IPS-20b (cell line): ENCODE measurements around the gene DOC2B.
"Not testable (repeated sequence)": the region's sequence is repeated elsewhere in the genome, so short reads cannot be mapped to it uniquely, and the experiment has no call there.

Experiments
- H3K27ac ChIP-seq: one replicate; pipeline ENCODE4 v1.5.1; 2013; ENCODE audit warnings: low read length
- H3K27me3 ChIP-seq: 2 replicates; pipeline ENCODE4 v1.6.1; 2013; ENCODE audit warnings: mild to moderate bottlenecking, low read length, inconsistent platforms; ENCODE audit not compliant: insufficient read depth
- H3K36me3 ChIP-seq: 2 replicates; pipeline ENCODE4 v1.6.1; 2013; ENCODE audit warnings: low read depth, mild to moderate bottlenecking, inconsistent platforms, low read length, moderate library complexity; ENCODE audit not compliant: insufficient read depth
- H3K4me1 ChIP-seq: 2 replicates; pipeline ENCODE4 v1.6.1; 2013; ENCODE audit warnings: mild to moderate bottlenecking, control low read depth, inconsistent platforms, low read length, moderate library complexity; ENCODE audit not compliant: insufficient read depth
- H3K4me3 ChIP-seq: 2 replicates; pipeline ENCODE4 v1.5.1; 2013; ENCODE audit warnings: mild to moderate bottlenecking, low read length, inconsistent platforms
- H3K9ac ChIP-seq: 2 replicates; pipeline ENCODE4 v1.6.1; 2013; ENCODE audit warnings: low read depth, mild to moderate bottlenecking, inconsistent platforms, low read length, moderate library complexity
- H3K9me3 ChIP-seq: 2 replicates; pipeline ENCODE4 v1.6.1; 2013; ENCODE audit warnings: mild to moderate bottlenecking, low read depth, low read length, inconsistent platforms; ENCODE audit not compliant: insufficient read depth

Gene DOC2B

DNA sequence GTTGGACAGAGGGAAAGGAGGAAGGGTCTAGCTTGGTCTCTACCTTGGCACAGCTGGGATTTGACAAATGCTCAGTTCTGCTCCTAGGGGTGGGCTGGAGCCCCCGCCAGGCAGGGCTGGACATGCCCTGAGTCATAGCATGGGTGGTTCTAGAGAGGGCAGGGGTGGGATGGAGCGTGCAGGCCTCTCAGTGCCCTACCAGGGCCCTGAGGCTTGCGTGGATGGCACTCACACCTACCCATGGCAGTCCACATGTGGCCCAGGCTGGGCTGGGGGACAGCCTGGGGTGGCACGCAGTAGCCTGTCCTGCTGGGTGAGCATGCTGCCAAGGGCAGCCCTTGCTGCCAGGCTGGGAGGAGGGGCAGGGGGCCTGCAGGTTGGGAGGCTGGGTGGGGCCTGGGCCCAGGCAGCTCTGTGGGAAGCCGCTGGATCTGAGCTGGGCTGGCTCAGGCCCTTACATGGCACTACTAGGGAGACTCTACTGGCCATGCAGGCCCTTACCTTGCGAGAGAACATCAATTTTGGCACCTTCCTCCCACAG, 11.2 kb downstream of the DOC2B start:
- Histone ChIP-seq H3K4me1 (no peaks in the 10 kb centered on the region), H3K36me3 (no peaks in the 10 kb centered on the region), H3K27me3 (no peaks in the 10 kb centered on the region), H3K9me3 (no peaks in the 10 kb centered on the region), H3K4me3 (no peak overlapping the region), H3K9ac (no peak overlapping the region), H3K27ac (no peak overlapping the region)

DNA sequence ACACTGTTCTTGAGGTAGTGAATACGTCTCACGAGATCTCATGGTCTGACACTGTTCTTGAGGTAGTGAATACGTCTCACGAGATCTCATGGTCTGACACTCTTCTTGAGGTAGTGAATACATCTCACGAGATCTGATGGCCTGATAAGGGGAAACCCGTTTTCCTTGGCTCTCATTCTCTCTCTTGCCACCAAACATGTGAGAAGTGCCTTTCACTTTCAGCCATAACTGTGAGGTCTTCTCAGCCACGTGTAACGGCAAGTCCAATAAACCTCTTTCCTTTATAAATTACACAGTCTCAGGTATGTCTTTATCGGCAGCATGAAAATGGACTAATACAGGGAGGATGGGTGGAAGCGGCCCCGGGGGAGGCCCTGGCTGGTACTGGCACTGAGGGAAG, 12.8 kb downstream of the DOC2B start:
- not testable (repeated sequence) for H3K9ac ChIP-seq, H3K4me3 ChIP-seq, H3K27me3 ChIP-seq, H3K9me3 ChIP-seq, H3K4me1 ChIP-seq, H3K27ac ChIP-seq, H3K36me3 ChIP-seq

DNA sequence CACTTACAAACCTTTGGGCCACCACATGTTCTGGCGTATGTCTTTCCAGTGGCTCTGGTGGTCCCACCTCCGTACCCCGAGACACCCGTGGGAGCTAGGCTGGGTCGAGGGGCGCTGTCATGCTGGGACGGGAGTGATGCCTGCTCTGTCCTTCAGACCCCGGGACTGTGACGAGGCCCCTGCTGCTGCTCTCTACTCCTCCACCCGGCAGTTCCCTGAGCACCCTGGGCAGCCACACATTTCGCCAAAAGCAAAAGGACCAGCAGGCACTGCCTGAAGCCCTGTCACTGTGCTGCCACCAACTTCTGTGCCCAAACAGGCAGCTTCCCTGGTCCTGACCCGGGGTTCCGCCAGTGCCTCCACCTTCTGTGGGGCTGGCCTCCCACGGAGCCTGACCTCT, 15.5 kb downstream of the DOC2B start:
- H3K9me3 ChIP-seq, result no peaks in the 10 kb centered on the region
- no peaks in the 10 kb centered on the region for H3K27me3 ChIP-seq
- no peak overlapping the region for H3K27ac ChIP-seq
- H3K4me1 ChIP-seq, result no peaks in the 10 kb centered on the region
- H3K9ac ChIP-seq, result no peak overlapping the region
- H3K36me3 ChIP-seq, result no peaks in the 10 kb centered on the region
- H3K4me3 ChIP-seq, result no peak overlapping the region

- Histone ChIP-seq H3K9me3 (no peaks in the 10 kb centered on the region), H3K9ac (no peak overlapping the region), H3K36me3 (no peaks in the 10 kb centered on the region), H3K4me3 (no peak overlapping the region), H3K27ac (no peak overlapping the region), H3K4me1 (no peaks in the 10 kb centered on the region), H3K27me3 (no peaks in the 10 kb centered on the region)
Observed at GRCh38 chr17:164303-165235, 16.9 kb downstream of the DOC2B start.

DNA sequence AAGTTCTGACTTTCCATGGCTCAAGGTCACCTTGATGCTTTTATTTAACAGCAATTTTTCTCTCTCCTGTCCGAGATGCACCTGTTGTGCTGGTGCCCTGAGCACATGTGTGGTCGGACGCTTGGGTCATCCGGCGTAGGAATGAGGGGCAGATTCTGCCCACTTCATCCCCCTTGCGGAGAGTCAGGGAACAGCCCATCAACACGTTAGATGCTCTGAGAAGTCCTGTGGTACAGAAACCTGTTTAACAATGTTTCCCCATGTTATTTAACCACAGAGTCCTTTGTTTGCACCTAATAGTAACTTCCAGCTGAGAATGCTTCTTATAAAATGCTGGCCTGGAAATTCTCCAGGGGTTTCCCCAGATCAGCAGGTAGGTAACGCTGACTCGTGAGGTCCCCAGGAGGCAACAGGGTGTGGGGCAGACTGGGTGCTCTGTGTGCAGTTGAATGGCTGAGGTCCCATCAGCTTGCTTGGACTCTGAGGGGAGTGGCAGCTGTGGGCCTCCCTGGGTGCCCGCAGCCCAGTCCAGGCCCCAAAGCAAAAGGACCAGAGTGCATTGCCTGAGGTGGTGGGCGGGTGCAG, 17.8 kb downstream of the DOC2B start:
- Histone ChIP-seq H3K9ac (no peak overlapping the region), H3K36me3 (no peaks in the 10 kb centered on the region)

DNA sequence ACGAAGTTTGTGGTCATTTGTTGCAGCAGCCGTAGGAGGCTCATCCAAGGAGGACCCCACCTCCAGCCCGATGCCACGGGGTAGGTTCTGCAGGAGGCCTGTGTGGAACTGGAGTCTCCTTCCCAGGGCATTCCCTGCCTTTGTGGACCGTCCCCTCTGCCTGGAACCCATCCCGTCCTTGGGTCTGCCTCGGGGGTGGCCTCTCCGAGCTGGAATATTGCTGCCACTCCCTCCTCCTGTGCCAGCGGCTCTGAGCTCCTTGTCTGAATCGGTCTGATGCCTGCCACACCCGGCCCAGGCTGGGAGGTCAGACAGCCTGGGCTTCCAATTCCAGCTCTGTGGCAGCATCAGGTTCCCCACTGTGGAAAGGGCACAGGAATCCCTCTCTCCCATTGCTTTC, 18.8 kb downstream of the DOC2B start:
- Histone ChIP-seq H3K4me1 (no peaks in the 10 kb centered on the region), H3K27ac (no peak overlapping the region), H3K9me3 (no peaks in the 10 kb centered on the region), H3K36me3 (no peaks in the 10 kb centered on the region), H3K9ac (no peak overlapping the region), H3K4me3 (no peak overlapping the region), H3K27me3 (no peaks in the 10 kb centered on the region)

More for the DNA sequence above, 17.8 kb downstream of the DOC2B start:
- Histone ChIP-seq H3K4me3 (no peak overlapping the region), H3K27me3 (no peaks in the 10 kb centered on the region), H3K27ac (no peak overlapping the region), H3K9me3 (no peaks in the 10 kb centered on the region), H3K4me1 (no peaks in the 10 kb centered on the region)

- no peaks in the 10 kb centered on the region for H3K27me3 ChIP-seq
- no peaks in the 10 kb centered on the region for H3K36me3 ChIP-seq
- no peak overlapping the region for H3K9ac ChIP-seq
- H3K4me3 ChIP-seq, result no peak overlapping the region
- no peak overlapping the region for H3K27ac ChIP-seq
- no peaks in the 10 kb centered on the region for H3K9me3 ChIP-seq
- no peaks in the 10 kb centered on the region for H3K4me1 ChIP-seq
Observed at GRCh38 chr17:161481-161880, 20.0 kb downstream of the DOC2B start.

DNA sequence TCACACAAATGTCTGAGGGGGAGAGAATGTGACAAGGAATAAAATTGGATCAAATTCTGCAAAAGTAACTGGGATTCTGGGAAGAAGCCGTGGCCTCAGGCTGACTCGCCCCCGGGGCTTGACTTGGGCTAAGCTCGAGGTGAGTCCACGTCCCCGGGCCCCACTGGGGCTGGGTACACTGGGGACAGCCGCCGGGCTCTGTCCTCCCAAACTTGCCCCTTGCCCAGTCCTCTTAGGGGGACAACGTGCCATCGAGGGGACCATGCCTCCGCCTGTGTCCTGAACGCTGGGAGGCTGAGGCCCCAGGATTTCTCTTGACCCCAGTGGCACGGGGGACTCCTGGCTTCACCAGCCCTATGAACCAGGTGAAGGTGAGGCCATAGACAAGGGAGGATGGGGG, 21.1 kb downstream of the DOC2B start:
- H3K36me3 ChIP-seq, result no peaks in the 10 kb centered on the region
- no peaks in the 10 kb centered on the region for H3K27me3 ChIP-seq
- no peak overlapping the region for H3K9ac ChIP-seq
- H3K4me1 ChIP-seq, result no peaks in the 10 kb centered on the region
- no peaks in the 10 kb centered on the region for H3K9me3 ChIP-seq
- no peak overlapping the region for H3K27ac ChIP-seq
- no peak overlapping the region for H3K4me3 ChIP-seq

DNA sequence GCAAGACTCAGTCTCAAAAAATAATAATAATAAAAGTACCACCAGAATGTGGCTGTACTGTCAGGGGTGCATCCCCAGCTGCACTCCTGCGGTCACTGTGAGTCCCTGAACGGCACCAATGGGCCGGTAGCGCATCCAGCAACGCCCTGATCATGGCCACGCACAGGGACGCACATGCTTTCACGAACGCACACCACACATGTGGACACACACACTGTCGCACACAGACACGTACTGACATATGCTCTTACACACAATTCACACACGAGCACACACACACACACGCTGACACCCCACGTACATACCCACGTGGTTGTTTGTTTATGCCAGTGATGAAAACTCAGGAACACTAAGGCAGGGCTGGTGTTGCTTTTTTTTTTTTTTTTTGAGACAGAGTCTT, 21.8 kb downstream of the DOC2B start:
- no peaks in the 10 kb centered on the region for H3K27me3 ChIP-seq
- H3K27ac ChIP-seq, result no peak overlapping the region
- no peaks in the 10 kb centered on the region for H3K9me3 ChIP-seq
- no peaks in the 10 kb centered on the region for H3K36me3 ChIP-seq
- H3K4me1 ChIP-seq, result no peaks in the 10 kb centered on the region
- H3K4me3 ChIP-seq, result no peak overlapping the region
- H3K9ac ChIP-seq, result no peak overlapping the region

DNA sequence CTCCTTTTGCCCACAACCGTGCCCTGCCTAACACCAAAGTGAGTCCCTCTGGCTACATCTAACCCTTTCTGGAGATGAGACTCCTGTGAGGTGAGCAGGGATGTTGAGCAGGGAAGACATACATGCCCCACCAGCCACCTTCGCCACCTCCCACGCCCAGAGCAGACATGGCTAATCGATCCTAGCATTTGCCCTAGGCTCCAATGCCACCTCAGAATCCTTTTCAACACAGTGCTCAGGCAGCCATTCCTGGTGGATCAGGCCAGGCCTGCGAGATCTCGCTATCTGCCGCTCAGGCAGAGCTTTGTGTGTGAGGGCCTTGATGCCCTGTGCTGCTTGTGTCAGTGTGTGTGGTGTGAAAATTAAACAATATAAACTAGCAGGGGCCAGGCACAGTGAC, 23.1 kb downstream of the DOC2B start:
- H3K4me1 ChIP-seq, result no peaks in the 10 kb centered on the region
- H3K27ac ChIP-seq, result no peak overlapping the region
- H3K27me3 ChIP-seq, result no peaks in the 10 kb centered on the region
- H3K4me3 ChIP-seq, result no peak overlapping the region
- H3K9ac ChIP-seq, result no peak overlapping the region
- no peaks in the 10 kb centered on the region for H3K36me3 ChIP-seq
- no peaks in the 10 kb centered on the region for H3K9me3 ChIP-seq

DNA sequence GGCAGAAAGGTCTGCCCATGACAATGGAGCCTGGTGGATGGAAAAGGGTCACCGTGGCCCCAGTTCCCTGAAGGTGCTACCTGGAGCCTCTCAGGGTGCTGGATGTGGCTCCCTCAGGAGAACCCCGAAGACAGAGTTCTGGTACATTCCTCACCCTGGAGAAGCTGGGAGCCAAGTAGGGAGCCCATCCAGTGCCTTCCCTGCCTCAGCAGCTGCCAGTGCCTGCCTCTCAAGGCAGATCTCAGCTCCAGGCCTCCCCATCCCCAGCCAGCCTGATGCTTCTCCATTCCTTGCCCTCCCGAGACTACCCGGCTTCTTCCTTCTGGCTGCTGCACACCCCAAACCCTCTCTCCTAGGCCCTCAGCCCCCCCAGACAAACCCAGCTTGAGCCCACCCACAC, 23.5 kb downstream of the DOC2B start:
- Histone ChIP-seq H3K4me3 (no peak overlapping the region), H3K36me3 (no peaks in the 10 kb centered on the region), H3K9me3 (no peaks in the 10 kb centered on the region), H3K27ac (no peak overlapping the region), H3K4me1 (no peaks in the 10 kb centered on the region), H3K9ac (no peak overlapping the region), H3K27me3 (no peaks in the 10 kb centered on the region)

DNA sequence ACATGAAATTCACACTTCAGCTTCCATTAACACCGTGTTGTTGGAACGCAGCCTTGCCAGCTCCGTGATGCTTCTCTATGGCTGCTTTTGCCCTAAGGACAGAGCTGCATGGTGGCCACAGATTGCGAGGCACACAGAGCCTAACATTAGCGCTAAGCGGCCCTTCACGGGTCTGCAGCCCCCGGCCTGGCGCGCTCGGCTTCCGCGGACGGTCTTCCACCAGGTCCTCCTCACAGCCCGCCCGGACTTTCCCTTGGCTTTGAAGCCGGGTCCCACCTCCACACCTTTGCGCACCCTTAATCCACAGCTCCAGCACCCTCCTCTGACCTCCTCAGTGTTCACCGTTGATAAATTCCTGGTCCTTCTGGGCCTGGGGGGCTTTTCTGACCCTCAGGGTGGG, 24.5 kb downstream of the DOC2B start:
- Histone ChIP-seq H3K36me3 (no peaks in the 10 kb centered on the region), H3K9ac (no peak overlapping the region), H3K4me3 (no peak overlapping the region), H3K27me3 (no peaks in the 10 kb centered on the region), H3K9me3 (no peaks in the 10 kb centered on the region), H3K27ac (no peak overlapping the region), H3K4me1 (no peaks in the 10 kb centered on the region)
